Smooth muscle cell (in vitro differentiated cells): ENCODE data around the gene TMEM151B. TPM values are rescaled to one million over a fixed set of nuclear protein-coding genes. Genes with fewer than 3 reads are reported as not detected.

Experiments
- DNase-seq: peaks from one replicate; lab custom pipeline; 2025; ENCODE audit not compliant: unreplicated experiment; lab: John Stamatoyannopoulos, UW
- H2AFZ ChIP-seq: fragments of 200-600 bp; sonication (generic); 2 replicates; pipeline ENCODE4 v1.6.0; 2016; ENCODE audit warnings: antibody characterized with exemption, low read depth, mild to moderate bottlenecking
- H3F3A ChIP-seq: fragments of 200-600 bp; sonication (generic); 2 replicates; pipeline ENCODE4 v1.6.0; 2017; ENCODE audit warnings: antibody characterized with exemption, low read depth
- H3K27ac ChIP-seq: fragments of 200-600 bp; sonication (generic); 2 replicates; pipeline ENCODE4 v1.5.1; 2016; ENCODE audit warnings: low read depth, mild to moderate bottlenecking
- H3K27me3 ChIP-seq: fragments of 200-600 bp; sonication (generic); 2 replicates; pipeline ENCODE4 v1.6.1; 2016; ENCODE audit warnings: low read depth, mild to moderate bottlenecking
- H3K36me3 ChIP-seq: fragments of 200-600 bp; sonication (generic); 2 replicates; pipeline ENCODE4 v1.5.1; 2016; ENCODE audit warnings: low read depth
- H3K4me1 ChIP-seq: fragments of 200-600 bp; sonication (generic); 2 replicates; pipeline ENCODE4 v1.5.1; 2016; ENCODE audit warnings: low read depth
- H3K4me2 ChIP-seq: fragments of 200-600 bp; sonication (generic); 2 replicates; pipeline ENCODE4 v1.6.0; 2016; ENCODE audit warnings: mild to moderate bottlenecking
- H3K4me3 ChIP-seq: fragments of 200-600 bp; sonication (generic); 2 replicates; pipeline ENCODE4 v1.5.1; 2016; ENCODE audit warnings: mild to moderate bottlenecking
- H3K79me2 ChIP-seq: fragments of 200-600 bp; sonication (generic); 2 replicates; pipeline ENCODE4 v1.6.0; 2016; ENCODE audit warnings: low read depth, mild to moderate bottlenecking
- H3K9ac ChIP-seq: fragments of 200-600 bp; sonication (generic); 2 replicates; pipeline ENCODE4 v1.6.0; 2016; ENCODE audit warnings: low read depth
- H3K9me3 ChIP-seq: fragments of 200-600 bp; sonication (generic); replicated peaks from 2 replicates; pipeline ENCODE4 v1.5.1; 2016; ENCODE audit warnings: low read depth
- H4K20me1 ChIP-seq: fragments of 200-600 bp; sonication (generic); 2 replicates; pipeline ENCODE4 v1.6.0; 2016; ENCODE audit warnings: low read depth
- CTCF ChIP-seq: fragments of 200-600 bp; sonication (generic); IDR thresholded peaks from 2 replicates; pipeline ENCODE4 v1.5.1; 2017; ENCODE audit warnings: borderline replicate concordance, mild to moderate bottlenecking, antibody characterized with exemption; ENCODE audit not compliant: insufficient read depth, poor library complexity, severe bottlenecking
- WGBS: methylation state at CpG from one replicate; pipeline ENCODE4 v1.1.7; 2016; ENCODE audit warnings: low lambda C conversion rate; 5-methylcytosine and 5-hydroxymethylcytosine counted together
- polyA plus RNA-seq: library from polyadenylated mRNA; unstranded; fragments of >200 nt; fragmentation: Nextera tagmentation; extraction: Ambion mirVana; gene quantifications from 2 replicates; pipeline ENCODE4 v1.2.1, GENCODE V29; 2016
- total RNA-seq: library from RNA; depleted of rRNA; stranded (reverse); fragments of >200 nt; gene quantifications from 2 replicates; pipeline ENCODE4 v1.2.3, GENCODE V29; 2014

TMEM151B gene
- total and polyA plus RNA-seq, 2 experiments from 2014 or later, result not detected

GRCh38 chr6:44272999-44273566, 2.8 kb downstream of the TMEM151B start:
- H3K79me2 ChIP-seq, result no peaks in the 10 kb centered on the region
- H2AFZ ChIP-seq, result no peak overlapping the region
- H3K9ac ChIP-seq, result no peak overlapping the region
- H3K27ac ChIP-seq, result no peak overlapping the region
- no peaks in the 10 kb centered on the region for H3K9me3 ChIP-seq
- H4K20me1 ChIP-seq, result no peaks in the 10 kb centered on the region
- WGBS, result 88% methylated on average over 23 of the region's 23 CpGs
- no peak for TF ChIP-seq CTCF
- no peak overlapping the region for H3K4me3 ChIP-seq
- no peaks in the 10 kb centered on the region for H3K36me3 ChIP-seq
- peaks cover 86% of the 10 kb centered on the region for H3K27me3 ChIP-seq
- no peaks in the 10 kb centered on the region for H3F3A ChIP-seq
- no peak overlapping the region for H3K4me2 ChIP-seq
- H3K4me1 ChIP-seq, result peaks cover 4% of the 10 kb centered on the region
- DNase-seq, result no peak

- DNase-seq, result no peak
- Histone ChIP-seq H3K4me1 (peaks cover under 1% of the 10 kb centered on the region), H3K27me3 (peaks cover 85% of the 10 kb centered on the region), H3K9me3 (no peaks in the 10 kb centered on the region), H3K36me3 (no peaks in the 10 kb centered on the region), H3K4me2 (no peak overlapping the region), H3K9ac (no peak overlapping the region), H3K4me3 (no peak overlapping the region), H3K27ac (no peak overlapping the region), H4K20me1 (no peaks in the 10 kb centered on the region), H2AFZ (no peak overlapping the region), H3F3A (no peaks in the 10 kb centered on the region), H3K79me2 (no peaks in the 10 kb centered on the region)
- WGBS, result 71% methylated on average over 1 of the region's 1 CpG
- TF ChIP-seq CTCF, result no peak
Measured at GRCh38 chr6:44273617-44274016, 3.4 kb downstream of the TMEM151B start.

GRCh38 chr6:44275271-44275748, 5.1 kb downstream of the TMEM151B start:
- no peak overlapping the region for H2AFZ ChIP-seq
- 95% methylated on average over 59 of the region's 59 CpGs for WGBS
- no peak overlapping the region for H3K4me3 ChIP-seq
- H3F3A ChIP-seq, result no peaks in the 10 kb centered on the region
- no peaks in the 10 kb centered on the region for H3K79me2 ChIP-seq
- H4K20me1 ChIP-seq, result no peaks in the 10 kb centered on the region
- H3K4me2 ChIP-seq, result no peak overlapping the region
- no peak overlapping the region for H3K27ac ChIP-seq
- H3K36me3 ChIP-seq, result no peaks in the 10 kb centered on the region
- no peak for DNase-seq
- no peak for TF ChIP-seq CTCF
- H3K9me3 ChIP-seq, result no peaks in the 10 kb centered on the region
- H3K27me3 ChIP-seq, result peaks cover 73% of the 10 kb centered on the region
- H3K4me1 ChIP-seq, result no peaks in the 10 kb centered on the region
- no peak overlapping the region for H3K9ac ChIP-seq
